Kidney epithelial cell (primary cell): ENCODE data around the gene ELP4. TPM values are rescaled to one million over a fixed set of nuclear protein-coding genes. Genes with fewer than 3 reads are reported as not detected.

Source experiments
- DNase-seq: peaks from one replicate; pipeline ENCODE4 v3.0.0-alpha.2; 2010; ENCODE audit warnings: low read depth
- H3K27me3 ChIP-seq: 2 replicates; pipeline ENCODE4 v1.6.0; 2011; ENCODE audit warnings: low read length; ENCODE audit not compliant: control insufficient read depth, insufficient read depth
- H3K36me3 ChIP-seq: 2 replicates; pipeline ENCODE4 v1.5.1; 2011; ENCODE audit warnings: low read length; ENCODE audit not compliant: control insufficient read depth, insufficient read depth
- H3K4me3 ChIP-seq: 2 replicates; pipeline ENCODE4 v1.5.1; 2011; ENCODE audit warnings: low read depth, mild to moderate bottlenecking, control low read depth, low read length
- total RNA-seq: library from RNA; depleted of rRNA; stranded (reverse); fragments of >200 nt; gene quantifications from 2 replicates; pipeline ENCODE4 v1.2.3, GENCODE V29; 2015
- TF ChIP-seq, protein P1 (sequence below): IDR thresholded peaks from 2 replicates; pipeline ENCODE4 v1.5.1; 2011; ENCODE audit warnings: mild to moderate bottlenecking, moderate library complexity, low read length, control low read depth, inconsistent platforms; ENCODE audit not compliant: insufficient read depth, poor library complexity, severe bottlenecking

Gene ELP4
- total RNA-seq, 1 donor from 2014 or later, result 19.1 TPM

DNA sequence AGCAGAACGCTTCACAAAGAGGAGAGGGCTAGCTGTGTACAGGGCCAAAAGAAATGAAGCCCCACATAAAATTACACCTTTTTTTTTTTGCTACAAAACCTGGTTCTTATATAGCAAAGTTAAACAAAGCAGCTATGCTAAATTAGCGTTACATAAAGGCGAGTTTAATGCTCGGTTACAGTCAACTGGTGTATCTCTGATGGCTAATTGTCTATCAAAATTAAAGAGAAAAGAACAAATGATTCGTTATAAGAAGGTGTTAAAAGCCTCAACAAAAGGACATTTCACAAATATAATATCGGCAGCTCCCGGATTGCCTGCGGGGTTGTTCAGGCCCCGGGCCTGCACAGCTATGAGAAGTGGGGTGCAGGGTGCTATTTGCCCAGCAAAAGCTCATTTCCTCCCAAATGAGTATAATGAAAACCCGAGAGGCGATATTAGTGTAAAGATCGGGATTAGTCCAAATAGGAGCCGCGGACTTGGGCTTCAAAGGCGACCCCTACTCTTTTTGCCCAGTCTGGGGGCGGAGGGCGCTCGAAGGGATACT lies 314.8 kb downstream of the ELP4 start:
- TF ChIP-seq, protein P1, sequence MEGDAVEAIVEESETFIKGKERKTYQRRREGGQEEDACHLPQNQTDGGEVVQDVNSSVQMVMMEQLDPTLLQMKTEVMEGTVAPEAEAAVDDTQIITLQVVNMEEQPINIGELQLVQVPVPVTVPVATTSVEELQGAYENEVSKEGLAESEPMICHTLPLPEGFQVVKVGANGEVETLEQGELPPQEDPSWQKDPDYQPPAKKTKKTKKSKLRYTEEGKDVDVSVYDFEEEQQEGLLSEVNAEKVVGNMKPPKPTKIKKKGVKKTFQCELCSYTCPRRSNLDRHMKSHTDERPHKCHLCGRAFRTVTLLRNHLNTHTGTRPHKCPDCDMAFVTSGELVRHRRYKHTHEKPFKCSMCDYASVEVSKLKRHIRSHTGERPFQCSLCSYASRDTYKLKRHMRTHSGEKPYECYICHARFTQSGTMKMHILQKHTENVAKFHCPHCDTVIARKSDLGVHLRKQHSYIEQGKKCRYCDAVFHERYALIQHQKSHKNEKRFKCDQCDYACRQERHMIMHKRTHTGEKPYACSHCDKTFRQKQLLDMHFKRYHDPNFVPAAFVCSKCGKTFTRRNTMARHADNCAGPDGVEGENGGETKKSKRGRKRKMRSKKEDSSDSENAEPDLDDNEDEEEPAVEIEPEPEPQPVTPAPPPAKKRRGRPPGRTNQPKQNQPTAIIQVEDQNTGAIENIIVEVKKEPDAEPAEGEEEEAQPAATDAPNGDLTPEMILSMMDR, result no peak
- Histone ChIP-seq H3K27me3 (peaks cover 88% of the 10 kb centered on the region), H3K36me3 (no peaks in the 10 kb centered on the region), H3K4me3 (no peak overlapping the region)
- no peak for DNase-seq

DNA sequence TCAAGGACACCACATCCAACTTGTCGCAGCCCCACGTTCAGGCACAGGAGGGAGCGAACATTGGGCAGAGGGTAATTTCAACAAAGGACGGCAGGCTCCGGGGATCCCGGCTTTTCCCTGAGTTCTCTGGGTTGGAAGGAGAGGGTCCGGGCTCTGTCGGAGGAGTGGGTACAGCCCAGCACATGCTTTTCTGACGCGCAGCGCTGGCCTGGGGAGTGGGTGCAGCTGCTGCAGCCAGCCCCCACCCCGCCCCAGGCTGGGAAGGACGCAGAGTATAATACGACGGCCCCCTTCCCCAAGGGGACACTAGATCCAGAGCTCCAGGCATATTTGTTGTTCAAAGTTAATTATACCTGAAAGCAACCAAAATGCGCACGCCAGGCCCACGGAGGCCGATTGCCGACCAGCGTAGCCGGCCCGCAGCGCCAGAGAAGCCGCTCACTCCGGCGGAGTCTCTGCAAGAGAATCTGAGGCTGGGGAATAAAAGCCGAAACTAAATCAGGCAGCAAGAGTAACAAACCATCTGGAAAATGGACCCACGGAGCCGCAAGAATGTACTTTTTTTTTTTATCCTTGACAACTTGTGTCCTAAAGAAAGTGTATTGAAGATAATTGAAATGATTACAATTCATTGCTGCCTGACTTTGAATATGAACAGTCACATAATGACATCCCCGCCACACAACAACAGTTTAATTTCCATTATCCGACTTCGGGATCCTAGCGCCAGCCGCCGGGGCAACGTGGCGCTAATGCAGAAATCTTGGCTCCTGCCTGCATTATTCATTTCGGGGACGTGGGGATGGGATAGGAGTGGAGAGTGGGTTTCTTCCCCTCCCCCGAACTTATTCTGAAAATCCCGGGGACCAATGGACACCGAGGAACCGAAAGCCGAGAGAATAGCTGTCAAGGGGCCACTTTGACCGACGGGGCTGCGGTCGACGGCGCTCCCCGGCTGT lies 315.6 kb downstream of the ELP4 start:
- H3K27me3 ChIP-seq, result peaks cover 87% of the 10 kb centered on the region
- no peaks in the 10 kb centered on the region for H3K36me3 ChIP-seq
- DNase-seq, result no peak
- TF ChIP-seq, protein P1, result no peak
- H3K4me3 ChIP-seq, result no peak overlapping the region

DNA sequence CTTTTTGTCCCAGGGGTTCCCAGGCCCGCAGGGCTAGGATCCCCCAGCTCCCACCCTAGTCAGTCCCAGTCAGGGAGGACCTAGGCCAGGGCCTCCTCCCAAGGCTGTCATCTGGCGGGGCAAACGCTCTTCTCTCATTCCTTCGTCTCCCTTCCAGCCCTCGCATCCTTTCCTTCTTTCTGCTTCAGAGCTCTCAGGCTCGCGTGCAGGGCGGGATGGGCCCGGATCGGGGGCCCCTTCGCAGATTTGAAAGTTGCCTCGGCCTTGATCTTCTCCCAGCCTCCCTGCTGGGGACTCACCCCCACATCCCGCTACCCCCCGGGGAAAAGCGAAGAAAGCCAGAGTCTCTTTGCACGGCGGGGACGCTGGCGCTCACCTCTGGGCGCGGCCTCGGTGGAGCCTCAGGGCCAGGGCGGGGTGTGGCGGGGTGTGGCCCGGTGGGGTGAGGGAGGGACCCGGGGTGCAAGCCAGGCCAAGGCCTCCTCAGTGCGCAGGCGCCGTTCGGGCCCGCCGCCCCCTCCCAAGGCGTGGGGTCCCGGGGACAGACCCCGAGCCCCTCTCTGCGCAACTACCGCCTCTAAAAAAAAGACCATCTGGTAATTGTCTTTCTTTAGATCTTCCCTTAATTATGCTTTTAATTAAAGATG lies 316.4 kb downstream of the ELP4 start:
- no peaks in the 10 kb centered on the region for H3K36me3 ChIP-seq
- DNase-seq, result no peak
- TF ChIP-seq, protein P1, result no peak
- H3K4me3 ChIP-seq, result no peak overlapping the region
- peaks cover 83% of the 10 kb centered on the region for H3K27me3 ChIP-seq

DNA sequence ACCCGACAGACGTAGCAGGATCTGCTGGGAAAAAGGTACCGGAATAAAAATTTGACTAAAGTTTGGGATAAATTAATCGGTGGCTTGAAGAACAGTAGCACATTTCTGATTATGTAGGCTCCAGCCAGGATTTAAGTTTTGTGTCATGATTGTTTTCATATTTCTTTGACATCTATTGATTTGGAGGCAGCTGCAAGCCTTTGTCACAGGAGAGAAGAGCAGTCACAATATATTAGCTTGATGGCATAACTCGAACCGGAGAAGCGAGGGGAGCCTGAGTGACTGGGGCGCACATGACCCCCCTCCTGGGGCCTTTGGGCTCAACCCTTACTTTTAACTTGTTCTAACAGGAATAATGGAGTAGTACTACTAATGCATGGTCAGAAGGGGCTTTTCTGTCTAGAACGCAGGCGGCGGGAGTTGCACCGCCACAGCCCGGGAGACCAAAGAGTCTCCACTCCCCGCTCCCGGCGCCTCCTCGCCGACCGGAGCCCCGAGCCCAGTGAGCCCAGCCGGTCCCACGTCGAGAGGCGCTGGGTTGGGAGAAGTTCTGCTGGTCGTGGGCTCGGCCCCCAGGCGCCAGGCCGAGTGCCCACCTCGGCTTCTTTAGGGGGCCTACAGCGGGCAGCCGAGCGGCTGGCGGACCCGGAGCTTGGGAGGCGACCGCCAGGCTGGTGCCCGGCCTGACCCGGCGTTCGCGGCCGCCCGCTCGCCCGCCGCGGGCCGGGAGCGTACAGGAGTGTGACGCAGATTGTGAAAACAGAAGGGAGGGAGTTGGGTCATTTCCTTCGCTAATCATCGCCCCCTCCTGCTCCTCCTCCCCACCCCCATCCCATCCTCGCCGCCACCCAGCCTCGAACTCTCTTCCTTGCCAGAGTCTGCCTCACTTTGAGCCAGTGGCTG lies 317.2 kb downstream of the ELP4 start:
- TF ChIP-seq, protein P1, result no peak
- Histone ChIP-seq H3K36me3 (no peaks in the 10 kb centered on the region), H3K4me3 (no peak overlapping the region)

DNA sequence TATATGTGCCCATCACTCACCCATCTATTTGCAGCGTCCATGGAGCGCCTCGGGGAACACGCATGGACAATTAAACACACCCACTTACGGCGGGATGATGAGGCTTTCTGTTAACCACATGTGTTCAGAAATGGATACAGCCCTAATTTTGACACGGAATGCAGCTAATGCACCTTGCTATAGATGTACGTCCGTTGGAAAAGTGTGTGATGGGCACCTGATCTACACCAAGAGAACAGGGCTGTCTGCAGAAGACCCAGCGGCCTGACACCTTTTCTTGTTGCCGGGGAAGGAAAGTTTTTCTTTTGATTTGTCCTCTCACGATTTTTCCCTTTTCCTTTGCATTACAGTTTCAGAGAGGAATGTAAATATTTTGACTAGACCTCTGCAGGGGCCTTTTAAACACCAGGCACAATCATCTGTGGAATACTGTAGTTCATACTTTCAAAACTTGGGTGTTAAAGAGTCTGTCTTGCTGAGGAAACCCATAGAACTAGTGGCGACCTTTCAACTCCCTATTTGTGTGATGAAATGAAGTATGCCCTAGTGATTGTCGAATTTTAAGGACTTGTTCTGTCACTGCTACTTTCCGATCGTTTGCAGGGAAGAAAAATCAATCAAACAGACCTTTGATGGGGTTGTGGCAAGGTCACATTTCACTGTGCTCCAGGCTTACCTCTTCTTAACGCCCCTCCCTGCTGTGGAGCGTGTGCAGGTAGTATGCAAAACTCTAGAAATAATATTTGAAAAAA lies 318.1 kb downstream of the ELP4 start:
- H3K27me3 ChIP-seq, result peaks cover 70% of the 10 kb centered on the region
- no peak overlapping the region for H3K4me3 ChIP-seq
- TF ChIP-seq, protein P1, result no peak
- DNase-seq, result no peak
- H3K36me3 ChIP-seq, result no peaks in the 10 kb centered on the region

More for the DNA sequence above, 317.2 kb downstream of the ELP4 start:
- no peak for DNase-seq
- H3K27me3 ChIP-seq, result peaks cover 75% of the 10 kb centered on the region
